ENCODE results near the gene DLX2. TPM values are rescaled to one million over a fixed set of nuclear protein-coding genes. Genes with fewer than 3 reads are reported as not detected.

The DLX2 gene
- polyA plus RNA-seq, 3 donors = 0.08 TPM; not detected in 2

DNA sequence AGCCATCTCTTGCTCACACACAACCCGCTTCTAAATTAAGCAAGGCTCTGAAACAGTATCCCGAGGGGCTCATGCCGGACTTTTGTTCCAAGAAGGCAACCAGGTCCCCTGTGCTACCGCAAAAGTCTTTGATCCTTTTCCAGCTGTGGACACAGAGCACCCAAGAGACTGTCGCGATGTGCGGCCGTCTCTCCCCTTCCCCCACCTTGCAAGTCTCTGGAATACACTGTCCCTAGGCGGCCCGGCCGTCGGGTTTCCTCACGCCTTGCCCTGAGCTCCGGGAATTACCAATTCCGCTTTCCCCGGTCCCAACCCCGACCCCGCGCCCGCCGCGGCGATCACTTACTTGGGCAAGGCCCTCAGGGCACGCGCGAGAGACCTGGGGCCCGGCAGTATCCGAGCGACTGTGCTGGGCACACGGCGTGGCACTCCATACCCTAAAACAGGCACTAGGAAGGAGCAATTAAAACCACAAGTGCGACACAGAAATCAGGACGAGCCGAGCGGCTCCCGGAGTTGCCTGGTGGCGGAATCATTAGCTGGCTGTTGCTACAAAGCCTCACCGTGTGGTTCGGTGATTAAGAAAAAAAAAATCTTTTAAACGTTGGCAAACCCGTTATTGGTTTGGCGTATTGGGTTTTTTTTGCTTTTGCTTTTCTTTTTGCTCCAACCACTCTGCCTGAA is 19.6 kb downstream of the DLX2 start:
- H3K4me1 Mint-ChIP-seq = peaks cover 77% of the 10 kb centered on the region
- Histone ChIP-seq H3K4me3 (replicated peaks in 1 of 3; ENCODE audit: low read depth in 2 of 3, low read length in 3 of 3) (peak overlapping the region in 1 of 3 experiments; percentile 81), H3K27me3 (ENCODE audit: control insufficient read depth in 2 of 2, insufficient read depth in 2 of 2, low read length in 2 of 2) (peaks cover 82 to 99% of the 10 kb centered on the region in 2 donors), H2AFZ (ENCODE audit: insufficient read depth, low read depth, low read length, poor library complexity, severe bottlenecking) (no peak overlapping the region), H3K9ac (ENCODE audit: insufficient read depth, low read length, poor library complexity, severe bottlenecking) (no peak overlapping the region), H3K9me3 (replicated peaks in 1 of 2; ENCODE audit: control insufficient read depth in 1 of 2, insufficient read depth in 1 of 2, low read length in 2 of 2) (peaks cover 20 to 63% of the 10 kb centered on the region in 2 donors), H3K4me2 (replicated peaks; ENCODE audit: extremely low read depth, low read length, poor library complexity, severe bottlenecking) (peak overlapping the region; percentile 98), H3K27ac (ENCODE audit: low read depth in 1 of 2, low read length in 2 of 2) (no peak overlapping the region), H4K20me1 (ENCODE audit: insufficient read depth, low read length) (peaks cover 21% of the 10 kb centered on the region), H3K79me2 (ENCODE audit: insufficient read depth, low read length) (no peaks in the 10 kb centered on the region), H3K36me3 (replicated peaks in 1 of 2; ENCODE audit: control insufficient read depth in 1 of 2, insufficient read depth in 2 of 2, low read length in 2 of 2) (no peaks in the 10 kb centered on the region), H3K4me1 (ENCODE audit: control insufficient read depth in 1 of 2, insufficient read depth in 2 of 2, low read length in 2 of 2) (peaks cover 73 to 77% of the 10 kb centered on the region in 2 donors)
- TF ChIP-seq, protein P1, sequence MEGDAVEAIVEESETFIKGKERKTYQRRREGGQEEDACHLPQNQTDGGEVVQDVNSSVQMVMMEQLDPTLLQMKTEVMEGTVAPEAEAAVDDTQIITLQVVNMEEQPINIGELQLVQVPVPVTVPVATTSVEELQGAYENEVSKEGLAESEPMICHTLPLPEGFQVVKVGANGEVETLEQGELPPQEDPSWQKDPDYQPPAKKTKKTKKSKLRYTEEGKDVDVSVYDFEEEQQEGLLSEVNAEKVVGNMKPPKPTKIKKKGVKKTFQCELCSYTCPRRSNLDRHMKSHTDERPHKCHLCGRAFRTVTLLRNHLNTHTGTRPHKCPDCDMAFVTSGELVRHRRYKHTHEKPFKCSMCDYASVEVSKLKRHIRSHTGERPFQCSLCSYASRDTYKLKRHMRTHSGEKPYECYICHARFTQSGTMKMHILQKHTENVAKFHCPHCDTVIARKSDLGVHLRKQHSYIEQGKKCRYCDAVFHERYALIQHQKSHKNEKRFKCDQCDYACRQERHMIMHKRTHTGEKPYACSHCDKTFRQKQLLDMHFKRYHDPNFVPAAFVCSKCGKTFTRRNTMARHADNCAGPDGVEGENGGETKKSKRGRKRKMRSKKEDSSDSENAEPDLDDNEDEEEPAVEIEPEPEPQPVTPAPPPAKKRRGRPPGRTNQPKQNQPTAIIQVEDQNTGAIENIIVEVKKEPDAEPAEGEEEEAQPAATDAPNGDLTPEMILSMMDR (IDR thresholded peaks at IDR 0.05) = no peak
- 6% methylated on average over 33 of the region's 42 CpGs for WGBS (ENCODE audit: insufficient coverage)
- H3K36me3 Mint-ChIP-seq = peaks cover 18 to 32% of the 10 kb centered on the region in 2 donors
- intact Hi-C loops (cut with micrococcal nuclease) = no loop called here
- peaks cover 0 to 75% (median 48%) of the 10 kb centered on the region in 7 donors for H3K9me3 Mint-ChIP-seq
- H3K27ac Mint-ChIP-seq = peak overlapping the region in 1 of 7 donors; percentile 14
- peak in 1 of 3 donors; percentile 34 for DNase-seq
- peak overlapping the region; percentile 62 to 91 for H3K4me3 Mint-ChIP-seq
- peaks cover 95 to 98% (median 96%) of the 10 kb centered on the region in 3 donors for H3K27me3 Mint-ChIP-seq (ENCODE audit: low read depth in 3 of 3)

DNA sequence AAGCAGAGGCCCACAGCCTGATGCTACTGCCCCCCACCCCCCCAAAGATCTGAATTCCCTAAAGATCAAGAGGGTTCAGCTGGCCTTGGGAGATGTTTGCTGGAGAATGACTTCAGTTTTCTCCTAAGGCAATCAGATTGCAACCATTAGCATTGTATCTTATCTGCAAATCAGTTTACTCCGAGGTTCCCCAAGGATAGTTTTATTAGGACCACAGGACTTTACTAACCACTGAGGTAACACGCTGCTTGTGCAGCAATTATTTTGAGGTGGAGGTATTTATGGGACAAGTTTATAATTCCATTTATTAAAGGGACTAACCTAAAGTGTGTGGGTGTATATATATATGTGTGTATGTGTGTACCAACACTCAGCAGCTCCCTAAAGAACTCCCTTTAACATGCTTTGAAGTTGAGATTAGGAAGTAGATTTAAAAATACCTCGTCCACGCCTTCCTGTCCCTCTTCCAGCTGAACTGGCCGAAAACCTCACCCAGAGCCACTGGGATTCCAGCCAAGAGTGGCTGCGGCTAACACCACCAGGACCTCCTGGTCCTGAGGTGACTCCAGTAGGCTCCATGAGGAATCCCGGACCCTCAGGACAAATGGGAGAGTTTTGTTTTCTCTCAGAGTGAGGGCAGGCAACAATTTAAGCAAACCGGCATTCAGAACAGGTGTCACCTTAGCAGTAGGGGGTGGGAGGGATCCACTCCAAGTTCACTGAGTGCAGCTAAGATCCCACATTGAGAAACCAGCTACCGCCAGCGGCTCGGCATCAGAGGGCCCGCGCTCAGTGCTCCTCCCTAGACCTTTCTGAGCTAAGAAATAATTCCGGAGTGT is 20.4 kb downstream of the DLX2 start:
- Mint-ChIP-seq H3K27me3 (ENCODE audit: low read depth in 3 of 3) (peaks cover 91 to 93% (median 92%) of the 10 kb centered on the region in 3 donors), H3K36me3 (peaks cover 13 to 25% of the 10 kb centered on the region in 2 donors), H3K4me3 (peak overlapping the region in 1 of 2 donors; percentile 91), H3K9me3 (peaks cover 0 to 67% (median 42%) of the 10 kb centered on the region in 7 donors), H3K27ac (no peak overlapping the region), H3K4me1 (peaks cover 69% of the 10 kb centered on the region)
- H3K9me3 ChIP-seq (replicated peaks in 1 of 2; ENCODE audit: control insufficient read depth in 1 of 2, insufficient read depth in 1 of 2, low read length in 2 of 2) = peaks cover 20 to 56% of the 10 kb centered on the region in 2 donors
- peaks cover 69 to 71% of the 10 kb centered on the region in 2 donors for H3K4me1 ChIP-seq (ENCODE audit: control insufficient read depth in 1 of 2, insufficient read depth in 2 of 2, low read length in 2 of 2)
- intact Hi-C loops (cut with micrococcal nuclease) = no loop called here
- no peak overlapping the region for H2AFZ ChIP-seq (ENCODE audit: insufficient read depth, low read depth, low read length, poor library complexity, severe bottlenecking)
- H3K4me3 ChIP-seq (replicated peaks in 1 of 3; ENCODE audit: low read depth in 2 of 3, low read length in 3 of 3) = no peak overlapping the region
- H3K36me3 ChIP-seq (replicated peaks in 1 of 2; ENCODE audit: control insufficient read depth in 1 of 2, insufficient read depth in 2 of 2, low read length in 2 of 2) = no peaks in the 10 kb centered on the region
- H3K9ac ChIP-seq (ENCODE audit: insufficient read depth, low read length, poor library complexity, severe bottlenecking) = no peak overlapping the region
- WGBS (ENCODE audit: insufficient coverage) = 10% methylated on average over 6 of the region's 14 CpGs
- H3K4me2 ChIP-seq (replicated peaks; ENCODE audit: extremely low read depth, low read length, poor library complexity, severe bottlenecking) = no peak overlapping the region
- H3K27me3 ChIP-seq (ENCODE audit: control insufficient read depth in 2 of 2, insufficient read depth in 2 of 2, low read length in 2 of 2) = peaks cover 74 to 96% of the 10 kb centered on the region in 2 donors
- no peak overlapping the region for H3K27ac ChIP-seq (ENCODE audit: low read depth in 1 of 2, low read length in 2 of 2)
- H3K79me2 ChIP-seq (ENCODE audit: insufficient read depth, low read length) = no peaks in the 10 kb centered on the region
- no peak for DNase-seq
- peaks cover 16% of the 10 kb centered on the region for H4K20me1 ChIP-seq (ENCODE audit: insufficient read depth, low read length)
- TF ChIP-seq, protein P1 (IDR thresholded peaks at IDR 0.05) = no peak
